Progenitor cell of endocrine pancreas (in vitro differentiated cells): ENCODE data around the gene FGFRL1. TPM values are rescaled to one million over a fixed set of nuclear protein-coding genes. Genes with fewer than 3 reads are reported as not detected.

Source experiments
- DNase-seq: peaks from one replicate; pipeline ENCODE4 v3.0.0; 2021; ENCODE audit warnings: low spot score; ENCODE audit not compliant: unreplicated experiment
- H3K27ac Mint-ChIP-seq: 2 replicates; pipeline ENCODE4 v1.8.0; 2021; ENCODE audit warnings: mild to moderate bottlenecking, moderate library complexity, mixed read lengths
- H3K27me3 Mint-ChIP-seq: 2 replicates; pipeline ENCODE4 v1.8.0; 2021; ENCODE audit warnings: mixed read lengths
- H3K36me3 Mint-ChIP-seq: 2 replicates; pipeline ENCODE4 v1.8.0; 2022; ENCODE audit warnings: mixed read lengths; ENCODE audit not compliant: insufficient read depth
- H3K4me1 Mint-ChIP-seq: 2 replicates; pipeline ENCODE4 v1.8.0; 2021; ENCODE audit warnings: low read depth, mixed read lengths
- H3K4me3 Mint-ChIP-seq: 2 replicates; pipeline ENCODE4 v1.8.0; 2021; ENCODE audit warnings: low read depth, mild to moderate bottlenecking, moderate library complexity, mixed read lengths
- H3K9me3 Mint-ChIP-seq: 2 replicates; pipeline ENCODE4 v1.8.0; 2021; ENCODE audit warnings: low read depth, mixed read lengths
- total RNA-seq: library from RNA; stranded (reverse); gene quantifications from 2 replicates; pipeline ENCODE4 v1.2.1, GENCODE V29; 2021
- TF ChIP-seq, protein P1 (sequence below): fragments of 200-600 bp; sonication (generic); IDR thresholded peaks from one replicate; pipeline ENCODE4 v1.5.0; 2021; ENCODE audit warnings: antibody characterized with exemption, mild to moderate bottlenecking; ENCODE audit not compliant: unreplicated experiment

FGFRL1 gene
- total RNA-seq, 1 donor from 2014 or later = 126 TPM

DNA sequence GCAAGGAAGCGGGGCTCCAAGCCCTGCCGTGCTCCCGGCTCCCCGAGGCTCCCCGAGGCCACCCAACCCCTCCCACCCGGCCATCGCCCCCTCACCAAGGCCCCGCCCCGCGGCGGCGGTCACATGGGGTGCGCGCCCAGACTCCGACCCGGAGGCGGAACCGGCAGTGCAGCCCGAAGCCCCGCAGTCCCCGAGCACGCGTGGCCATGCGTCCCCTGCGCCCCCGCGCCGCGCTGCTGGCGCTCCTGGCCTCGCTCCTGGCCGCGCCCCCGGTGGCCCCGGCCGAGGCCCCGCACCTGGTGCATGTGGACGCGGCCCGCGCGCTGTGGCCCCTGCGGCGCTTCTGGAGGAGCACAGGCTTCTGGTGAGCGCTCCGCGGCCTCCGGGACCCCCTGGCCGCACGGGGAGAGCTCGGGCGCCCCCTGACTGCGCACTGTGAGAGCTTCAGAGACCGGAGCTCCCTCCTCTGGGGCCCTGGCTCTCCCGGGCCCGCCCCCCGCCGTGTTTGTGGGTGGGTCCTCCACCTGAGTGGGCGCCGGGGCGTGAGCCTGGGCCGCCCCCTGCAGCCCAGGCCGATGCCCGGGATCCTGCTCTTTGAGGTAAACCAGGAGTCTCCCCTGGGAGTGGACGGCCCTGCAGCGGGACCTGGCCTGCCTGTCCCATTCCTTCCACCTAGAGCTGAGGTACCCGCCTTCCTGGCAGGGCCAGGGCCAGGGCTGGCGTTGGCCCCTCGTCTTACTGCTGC, 24.4 kb upstream of the FGFRL1 start, which contains the start of gene IDUA:
Gene IDUA, plus strand, starts transcription at position 166 of the 745 bp plus-strand sequence. Its CDS starts 41 bp downstream, at position 207.
- peak; percentile 80 for DNase-seq
- Mint-ChIP-seq H3K36me3 (no peaks in the 10 kb centered on the region), H3K9me3 (no peaks in the 10 kb centered on the region), H3K4me3 (peak within 1 kb of the TSS; percentile 92), H3K27ac (peak within 1 kb of the TSS; percentile 91), H3K4me1 (peaks cover 18% of the 10 kb centered on the region), H3K27me3 (no peaks in the 10 kb centered on the region)
- TF ChIP-seq, protein P1, sequence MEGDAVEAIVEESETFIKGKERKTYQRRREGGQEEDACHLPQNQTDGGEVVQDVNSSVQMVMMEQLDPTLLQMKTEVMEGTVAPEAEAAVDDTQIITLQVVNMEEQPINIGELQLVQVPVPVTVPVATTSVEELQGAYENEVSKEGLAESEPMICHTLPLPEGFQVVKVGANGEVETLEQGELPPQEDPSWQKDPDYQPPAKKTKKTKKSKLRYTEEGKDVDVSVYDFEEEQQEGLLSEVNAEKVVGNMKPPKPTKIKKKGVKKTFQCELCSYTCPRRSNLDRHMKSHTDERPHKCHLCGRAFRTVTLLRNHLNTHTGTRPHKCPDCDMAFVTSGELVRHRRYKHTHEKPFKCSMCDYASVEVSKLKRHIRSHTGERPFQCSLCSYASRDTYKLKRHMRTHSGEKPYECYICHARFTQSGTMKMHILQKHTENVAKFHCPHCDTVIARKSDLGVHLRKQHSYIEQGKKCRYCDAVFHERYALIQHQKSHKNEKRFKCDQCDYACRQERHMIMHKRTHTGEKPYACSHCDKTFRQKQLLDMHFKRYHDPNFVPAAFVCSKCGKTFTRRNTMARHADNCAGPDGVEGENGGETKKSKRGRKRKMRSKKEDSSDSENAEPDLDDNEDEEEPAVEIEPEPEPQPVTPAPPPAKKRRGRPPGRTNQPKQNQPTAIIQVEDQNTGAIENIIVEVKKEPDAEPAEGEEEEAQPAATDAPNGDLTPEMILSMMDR = peak; percentile 74

DNA sequence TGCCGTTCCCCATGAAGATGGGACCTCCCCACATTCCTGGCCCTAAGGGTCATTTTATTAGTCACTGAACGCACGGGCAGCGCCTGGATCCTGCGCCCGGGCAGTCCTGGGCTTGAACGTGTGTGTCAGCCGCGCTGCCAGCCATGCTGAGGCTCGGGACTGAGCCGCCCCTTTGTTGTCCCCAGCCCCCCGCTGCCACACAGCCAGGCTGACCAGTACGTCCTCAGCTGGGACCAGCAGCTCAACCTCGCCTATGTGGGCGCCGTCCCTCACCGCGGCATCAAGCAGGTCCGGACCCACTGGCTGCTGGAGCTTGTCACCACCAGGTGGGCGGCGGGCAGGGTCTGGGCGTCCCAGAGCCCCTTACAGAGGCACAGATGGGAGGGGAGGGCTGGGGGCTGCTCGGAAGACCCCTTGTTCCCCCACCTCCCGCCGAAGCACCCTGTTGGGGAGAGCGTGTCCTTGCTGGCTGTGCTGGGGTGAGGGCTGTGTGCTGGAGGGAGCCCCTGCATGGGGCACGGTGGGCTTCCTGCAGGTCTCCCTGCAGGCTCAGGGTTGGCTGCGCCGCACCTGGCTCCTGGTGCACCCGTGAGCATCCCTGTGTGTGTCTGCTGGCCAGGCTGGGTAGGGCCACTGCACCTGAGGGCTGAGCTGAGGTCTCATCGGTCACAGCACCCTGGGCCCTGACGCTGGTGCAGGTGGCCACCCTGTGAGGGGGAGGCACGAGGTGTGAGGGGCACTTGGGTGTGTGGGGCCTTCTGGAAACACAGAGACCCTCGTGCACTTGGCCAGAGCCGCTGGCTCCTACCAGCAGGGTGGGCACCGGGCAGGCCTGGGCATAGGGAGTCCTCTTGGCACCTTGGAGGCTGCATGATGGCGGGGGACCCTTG, 23.6 kb upstream of the FGFRL1 start:
- no peak for DNase-seq
- H3K36me3 Mint-ChIP-seq = no peaks in the 10 kb centered on the region
- H3K27ac Mint-ChIP-seq = peak overlapping the region; percentile 5
- H3K4me1 Mint-ChIP-seq = peaks cover 26% of the 10 kb centered on the region
- H3K9me3 Mint-ChIP-seq = no peaks in the 10 kb centered on the region
- TF ChIP-seq, protein P1 = no peak
- no peaks in the 10 kb centered on the region for H3K27me3 Mint-ChIP-seq
- peak overlapping the region; percentile 73 for H3K4me3 Mint-ChIP-seq

DNA sequence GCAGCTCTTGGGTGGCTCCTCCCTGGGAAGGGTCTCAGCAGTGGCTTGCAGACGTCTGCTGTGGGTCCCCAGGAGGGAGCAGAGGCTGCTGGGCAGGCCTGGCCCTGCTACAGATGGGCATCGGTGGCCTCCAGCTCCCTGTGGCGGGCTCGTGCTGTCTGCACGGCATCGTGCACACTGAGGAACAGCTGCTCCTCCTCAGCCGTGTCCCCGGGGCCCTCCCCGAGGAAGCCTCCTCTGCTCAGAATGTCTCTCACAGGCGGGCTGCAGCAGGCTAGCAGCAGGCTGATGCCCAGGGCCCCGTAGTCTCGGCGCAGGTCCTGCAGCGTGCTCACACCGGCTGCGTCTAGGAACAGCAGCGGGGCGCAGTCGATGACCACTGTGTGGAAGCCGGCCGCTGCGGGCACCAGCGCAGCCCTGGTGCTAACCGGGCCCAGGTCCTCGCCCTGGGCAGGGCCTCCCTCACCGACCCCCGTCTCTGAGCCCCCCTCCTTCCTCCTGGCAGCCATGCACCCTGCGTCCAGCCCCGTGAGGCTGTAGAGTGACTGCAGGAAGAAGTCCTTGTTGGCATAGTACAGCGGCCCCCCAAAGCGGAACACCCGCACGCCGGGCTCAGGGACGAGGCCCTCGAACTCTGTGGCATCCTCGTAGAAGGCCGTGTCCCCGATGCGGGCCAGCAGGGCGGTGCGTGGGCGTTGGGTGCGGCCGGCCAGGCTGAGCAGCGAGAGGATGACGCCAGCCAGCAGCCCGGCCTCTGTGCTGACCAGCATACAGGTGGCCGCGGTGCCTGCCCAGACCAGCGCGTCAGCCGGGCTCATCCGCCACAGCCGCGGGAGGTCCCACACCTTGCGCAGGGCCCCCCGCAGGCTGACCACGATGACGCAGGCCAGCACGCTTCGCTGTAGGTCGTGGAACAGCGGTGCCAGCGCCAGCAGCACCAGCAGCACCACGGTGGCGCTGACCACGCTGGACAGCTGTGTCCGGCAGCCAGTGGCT, 22.4 kb upstream of the FGFRL1 start:
- DNase-seq = no peak
- TF ChIP-seq, protein P1 = no peak
- no peak overlapping the region for H3K27ac Mint-ChIP-seq
- no peaks in the 10 kb centered on the region for H3K27me3 Mint-ChIP-seq
- H3K36me3 Mint-ChIP-seq = no peaks in the 10 kb centered on the region
- H3K4me3 Mint-ChIP-seq = no peak overlapping the region
- no peaks in the 10 kb centered on the region for H3K9me3 Mint-ChIP-seq
- H3K4me1 Mint-ChIP-seq = peaks cover 31% of the 10 kb centered on the region

DNA sequence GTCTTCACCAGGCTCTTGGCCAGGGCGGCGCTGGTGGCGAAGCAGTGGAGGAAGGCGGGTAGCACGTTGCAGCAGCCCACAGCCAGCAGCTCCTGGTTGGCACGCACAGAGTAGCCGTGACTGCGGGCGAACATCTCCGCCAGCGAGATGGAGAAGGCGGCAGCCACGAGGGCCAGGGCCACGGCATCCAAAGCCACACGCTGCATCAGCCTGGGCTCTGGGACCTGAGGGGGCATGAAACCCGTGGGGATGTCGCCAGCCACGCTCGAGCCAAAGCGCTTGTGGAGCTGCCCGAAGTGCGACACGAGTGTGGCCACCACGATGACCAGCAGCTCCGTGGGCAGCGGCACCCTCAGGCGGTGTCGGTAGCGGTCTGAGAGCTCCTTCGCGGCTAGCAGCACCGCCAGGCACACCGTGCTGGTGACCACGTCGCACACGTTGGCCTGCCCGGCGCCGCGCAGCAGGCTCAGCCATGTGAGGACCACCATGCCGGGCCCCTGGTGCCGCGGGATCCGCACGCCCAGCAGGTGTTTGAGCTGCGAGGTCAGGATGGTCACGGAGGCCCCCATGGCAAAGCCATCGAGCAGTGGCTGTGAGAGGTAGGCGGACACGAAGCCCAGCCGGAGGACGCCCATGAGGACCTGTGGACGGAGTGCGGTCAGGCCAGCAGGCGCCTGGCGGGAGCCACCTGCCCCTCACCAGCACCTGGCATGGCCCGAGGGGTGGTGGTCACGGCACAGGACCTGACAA, 21.5 kb upstream of the FGFRL1 start:
- peaks cover 28% of the 10 kb centered on the region for H3K4me1 Mint-ChIP-seq
- no peak overlapping the region for H3K27ac Mint-ChIP-seq
- no peaks in the 10 kb centered on the region for H3K27me3 Mint-ChIP-seq

More for the DNA sequence above, 21.5 kb upstream of the FGFRL1 start:
- H3K36me3 Mint-ChIP-seq = no peaks in the 10 kb centered on the region
- TF ChIP-seq, protein P1 = no peak
- H3K4me3 Mint-ChIP-seq = no peak overlapping the region
- no peak for DNase-seq
- H3K9me3 Mint-ChIP-seq = no peaks in the 10 kb centered on the region
